ENCODE results near the gene ZMYM4. TPM values are rescaled to one million over a fixed set of nuclear protein-coding genes. Genes with fewer than 3 reads are reported as not detected.

The ZMYM4 gene
- total RNA-seq, 1 experiment from 2014 or later, result 60.3 TPM

DNA sequence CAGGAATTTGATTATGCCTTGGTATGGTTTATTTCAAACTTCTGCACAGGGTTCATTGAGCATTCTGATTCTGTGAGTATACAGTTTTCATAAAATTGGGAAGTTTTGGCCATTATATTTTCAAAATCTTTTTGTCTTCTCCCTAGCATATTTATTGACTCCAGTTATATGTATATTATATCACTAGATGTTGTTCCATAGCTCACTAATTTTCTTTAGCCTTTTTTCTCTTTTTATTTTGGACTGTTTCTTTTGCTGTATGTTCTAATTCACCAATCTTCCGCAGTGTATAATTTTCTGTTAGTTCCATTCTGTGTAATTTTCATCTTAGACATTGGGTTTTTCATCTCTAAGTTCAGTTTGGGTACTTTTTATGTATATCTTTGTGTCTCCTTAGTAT, 31.9 kb downstream of the ZMYM4 start (continued):
- TF ChIP-seq, protein P1, sequence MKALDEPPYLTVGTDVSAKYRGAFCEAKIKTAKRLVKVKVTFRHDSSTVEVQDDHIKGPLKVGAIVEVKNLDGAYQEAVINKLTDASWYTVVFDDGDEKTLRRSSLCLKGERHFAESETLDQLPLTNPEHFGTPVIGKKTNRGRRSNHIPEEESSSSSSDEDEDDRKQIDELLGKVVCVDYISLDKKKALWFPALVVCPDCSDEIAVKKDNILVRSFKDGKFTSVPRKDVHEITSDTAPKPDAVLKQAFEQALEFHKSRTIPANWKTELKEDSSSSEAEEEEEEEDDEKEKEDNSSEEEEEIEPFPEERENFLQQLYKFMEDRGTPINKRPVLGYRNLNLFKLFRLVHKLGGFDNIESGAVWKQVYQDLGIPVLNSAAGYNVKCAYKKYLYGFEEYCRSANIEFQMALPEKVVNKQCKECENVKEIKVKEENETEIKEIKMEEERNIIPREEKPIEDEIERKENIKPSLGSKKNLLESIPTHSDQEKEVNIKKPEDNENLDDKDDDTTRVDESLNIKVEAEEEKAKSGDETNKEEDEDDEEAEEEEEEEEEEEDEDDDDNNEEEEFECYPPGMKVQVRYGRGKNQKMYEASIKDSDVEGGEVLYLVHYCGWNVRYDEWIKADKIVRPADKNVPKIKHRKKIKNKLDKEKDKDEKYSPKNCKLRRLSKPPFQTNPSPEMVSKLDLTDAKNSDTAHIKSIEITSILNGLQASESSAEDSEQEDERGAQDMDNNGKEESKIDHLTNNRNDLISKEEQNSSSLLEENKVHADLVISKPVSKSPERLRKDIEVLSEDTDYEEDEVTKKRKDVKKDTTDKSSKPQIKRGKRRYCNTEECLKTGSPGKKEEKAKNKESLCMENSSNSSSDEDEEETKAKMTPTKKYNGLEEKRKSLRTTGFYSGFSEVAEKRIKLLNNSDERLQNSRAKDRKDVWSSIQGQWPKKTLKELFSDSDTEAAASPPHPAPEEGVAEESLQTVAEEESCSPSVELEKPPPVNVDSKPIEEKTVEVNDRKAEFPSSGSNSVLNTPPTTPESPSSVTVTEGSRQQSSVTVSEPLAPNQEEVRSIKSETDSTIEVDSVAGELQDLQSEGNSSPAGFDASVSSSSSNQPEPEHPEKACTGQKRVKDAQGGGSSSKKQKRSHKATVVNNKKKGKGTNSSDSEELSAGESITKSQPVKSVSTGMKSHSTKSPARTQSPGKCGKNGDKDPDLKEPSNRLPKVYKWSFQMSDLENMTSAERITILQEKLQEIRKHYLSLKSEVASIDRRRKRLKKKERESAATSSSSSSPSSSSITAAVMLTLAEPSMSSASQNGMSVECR (CRISPR knock-in tag; IDR thresholded peaks at IDR 0.05; ENCODE audit: borderline replicate concordance), result no peak
- TF ChIP-seq, protein P2, sequence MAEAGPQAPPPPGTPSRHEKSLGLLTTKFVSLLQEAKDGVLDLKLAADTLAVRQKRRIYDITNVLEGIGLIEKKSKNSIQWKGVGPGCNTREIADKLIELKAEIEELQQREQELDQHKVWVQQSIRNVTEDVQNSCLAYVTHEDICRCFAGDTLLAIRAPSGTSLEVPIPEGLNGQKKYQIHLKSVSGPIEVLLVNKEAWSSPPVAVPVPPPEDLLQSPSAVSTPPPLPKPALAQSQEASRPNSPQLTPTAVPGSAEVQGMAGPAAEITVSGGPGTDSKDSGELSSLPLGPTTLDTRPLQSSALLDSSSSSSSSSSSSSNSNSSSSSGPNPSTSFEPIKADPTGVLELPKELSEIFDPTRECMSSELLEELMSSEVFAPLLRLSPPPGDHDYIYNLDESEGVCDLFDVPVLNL (CRISPR knock-in tag; IDR thresholded peaks at IDR 0.05; ENCODE audit: borderline replicate concordance, low read depth), result no peak
- TF ChIP-seq NR3C1 (CRISPR knock-in tag; conservative IDR thresholded peaks at IDR 0.05; ENCODE audit: low read depth), result no peak
- TF ChIP-seq, protein P3, sequence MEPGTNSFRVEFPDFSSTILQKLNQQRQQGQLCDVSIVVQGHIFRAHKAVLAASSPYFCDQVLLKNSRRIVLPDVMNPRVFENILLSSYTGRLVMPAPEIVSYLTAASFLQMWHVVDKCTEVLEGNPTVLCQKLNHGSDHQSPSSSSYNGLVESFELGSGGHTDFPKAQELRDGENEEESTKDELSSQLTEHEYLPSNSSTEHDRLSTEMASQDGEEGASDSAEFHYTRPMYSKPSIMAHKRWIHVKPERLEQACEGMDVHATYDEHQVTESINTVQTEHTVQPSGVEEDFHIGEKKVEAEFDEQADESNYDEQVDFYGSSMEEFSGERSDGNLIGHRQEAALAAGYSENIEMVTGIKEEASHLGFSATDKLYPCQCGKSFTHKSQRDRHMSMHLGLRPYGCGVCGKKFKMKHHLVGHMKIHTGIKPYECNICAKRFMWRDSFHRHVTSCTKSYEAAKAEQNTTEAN (CRISPR knock-in tag; IDR thresholded peaks at IDR 0.05), result no peak
- TF ChIP-seq ESRRA (CRISPR knock-in tag; IDR thresholded peaks at IDR 0.05; ENCODE audit: borderline replicate concordance), result no peak
- TF ChIP-seq, protein P4, sequence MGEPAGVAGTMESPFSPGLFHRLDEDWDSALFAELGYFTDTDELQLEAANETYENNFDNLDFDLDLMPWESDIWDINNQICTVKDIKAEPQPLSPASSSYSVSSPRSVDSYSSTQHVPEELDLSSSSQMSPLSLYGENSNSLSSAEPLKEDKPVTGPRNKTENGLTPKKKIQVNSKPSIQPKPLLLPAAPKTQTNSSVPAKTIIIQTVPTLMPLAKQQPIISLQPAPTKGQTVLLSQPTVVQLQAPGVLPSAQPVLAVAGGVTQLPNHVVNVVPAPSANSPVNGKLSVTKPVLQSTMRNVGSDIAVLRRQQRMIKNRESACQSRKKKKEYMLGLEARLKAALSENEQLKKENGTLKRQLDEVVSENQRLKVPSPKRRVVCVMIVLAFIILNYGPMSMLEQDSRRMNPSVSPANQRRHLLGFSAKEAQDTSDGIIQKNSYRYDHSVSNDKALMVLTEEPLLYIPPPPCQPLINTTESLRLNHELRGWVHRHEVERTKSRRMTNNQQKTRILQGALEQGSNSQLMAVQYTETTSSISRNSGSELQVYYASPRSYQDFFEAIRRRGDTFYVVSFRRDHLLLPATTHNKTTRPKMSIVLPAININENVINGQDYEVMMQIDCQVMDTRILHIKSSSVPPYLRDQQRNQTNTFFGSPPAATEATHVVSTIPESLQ (CRISPR knock-in tag; IDR thresholded peaks at IDR 0.05), result no peak
- TF ChIP-seq ZNF219 (CRISPR knock-in tag; IDR thresholded peaks at IDR 0.05; ENCODE audit: borderline replicate concordance), result no peak
- no peak for TF ChIP-seq CREB1 (CRISPR knock-in tag; IDR thresholded peaks at IDR 0.05)
- TF ChIP-seq, protein P5, sequence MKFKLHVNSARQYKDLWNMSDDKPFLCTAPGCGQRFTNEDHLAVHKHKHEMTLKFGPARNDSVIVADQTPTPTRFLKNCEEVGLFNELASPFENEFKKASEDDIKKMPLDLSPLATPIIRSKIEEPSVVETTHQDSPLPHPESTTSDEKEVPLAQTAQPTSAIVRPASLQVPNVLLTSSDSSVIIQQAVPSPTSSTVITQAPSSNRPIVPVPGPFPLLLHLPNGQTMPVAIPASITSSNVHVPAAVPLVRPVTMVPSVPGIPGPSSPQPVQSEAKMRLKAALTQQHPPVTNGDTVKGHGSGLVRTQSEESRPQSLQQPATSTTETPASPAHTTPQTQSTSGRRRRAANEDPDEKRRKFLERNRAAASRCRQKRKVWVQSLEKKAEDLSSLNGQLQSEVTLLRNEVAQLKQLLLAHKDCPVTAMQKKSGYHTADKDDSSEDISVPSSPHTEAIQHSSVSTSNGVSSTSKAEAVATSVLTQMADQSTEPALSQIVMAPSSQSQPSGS (CRISPR knock-in tag; IDR thresholded peaks at IDR 0.05; ENCODE audit: borderline replicate concordance, low read depth), result no peak
- TF ChIP-seq RELA (CRISPR knock-in tag; IDR thresholded peaks at IDR 0.05; ENCODE audit: borderline replicate concordance), result no peak

DNA sequence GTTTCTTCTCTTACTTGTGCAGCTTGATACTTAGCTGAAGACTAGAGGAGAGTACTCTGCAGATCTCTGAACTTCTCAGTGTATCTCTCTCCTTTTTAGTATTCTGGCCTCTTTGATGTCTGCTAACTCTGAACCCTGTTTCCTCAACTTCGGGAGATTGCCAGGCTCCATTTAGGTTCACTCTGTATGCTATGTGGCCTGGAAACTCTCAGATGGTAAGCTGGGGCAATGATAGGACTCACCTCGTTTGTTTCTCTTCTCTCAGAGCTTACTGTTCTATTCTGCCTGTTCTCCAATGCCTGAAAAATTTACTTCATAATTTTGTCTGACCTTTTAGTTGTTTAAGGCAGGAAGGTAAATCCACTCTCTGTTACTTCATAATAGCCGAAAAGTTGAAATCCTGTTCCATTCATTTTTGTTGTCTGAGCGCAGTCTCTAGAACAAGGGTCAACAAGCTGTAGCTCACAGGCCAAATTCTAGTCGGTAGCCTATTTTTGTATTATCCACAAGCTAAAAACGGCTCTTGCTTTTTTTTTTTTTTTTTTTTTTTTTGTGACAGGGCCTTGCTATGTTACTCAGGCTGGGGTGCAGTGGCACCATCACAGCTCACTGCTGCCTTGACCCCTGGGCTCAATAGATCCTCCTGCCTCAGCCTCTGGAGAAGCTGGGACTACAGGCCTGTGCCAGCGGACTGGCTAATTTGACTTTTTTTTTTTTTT, 33.3 kb downstream of the ZMYM4 start:
- Mint-ChIP-seq H3K4me3 (no peak overlapping the region), H3K4me1 (peaks cover 15% of the 10 kb centered on the region), H3K9me3 (no peaks in the 10 kb centered on the region), H3K27me3 (ENCODE audit: low read depth) (no peaks in the 10 kb centered on the region), H3K36me3 (peaks cover 8% of the 10 kb centered on the region), H3K27ac (peak overlapping the region; percentile 67; the same call in 1 of the 2 replicates)
- CTCF ChIA-PET, result interaction anchor here (1.2 kb wide), 1 partner anchor 100 kb away, joined by 6 read pairs; no protein-coding TSS in a partner anchor
- no peak for DNase-seq (ENCODE audit: low spot score)
- no peak for ATAC-seq
- POLR2A ChIA-PET, result interaction anchor here (0.6 kb wide), 1 partner anchor 90 kb away, joined by 5 read pairs; no protein-coding TSS in a partner anchor
- no peak for TF ChIP-seq GABPB1 (CRISPR knock-in tag; IDR thresholded peaks at IDR 0.05)
- TF ChIP-seq ZNF671 (CRISPR knock-in tag; IDR thresholded peaks at IDR 0.05), result no peak
- TF ChIP-seq FOXJ3 (CRISPR knock-in tag; IDR thresholded peaks at IDR 0.05; ENCODE audit: borderline replicate concordance), result no peak
- no peak for TF ChIP-seq ETV6 (CRISPR knock-in tag; IDR thresholded peaks at IDR 0.05)
- no peak for TF ChIP-seq CREB1 (CRISPR knock-in tag; IDR thresholded peaks at IDR 0.05)
- TF ChIP-seq MYBL2 (CRISPR knock-in tag; IDR thresholded peaks at IDR 0.05), result no peak
- TF ChIP-seq, protein P6, sequence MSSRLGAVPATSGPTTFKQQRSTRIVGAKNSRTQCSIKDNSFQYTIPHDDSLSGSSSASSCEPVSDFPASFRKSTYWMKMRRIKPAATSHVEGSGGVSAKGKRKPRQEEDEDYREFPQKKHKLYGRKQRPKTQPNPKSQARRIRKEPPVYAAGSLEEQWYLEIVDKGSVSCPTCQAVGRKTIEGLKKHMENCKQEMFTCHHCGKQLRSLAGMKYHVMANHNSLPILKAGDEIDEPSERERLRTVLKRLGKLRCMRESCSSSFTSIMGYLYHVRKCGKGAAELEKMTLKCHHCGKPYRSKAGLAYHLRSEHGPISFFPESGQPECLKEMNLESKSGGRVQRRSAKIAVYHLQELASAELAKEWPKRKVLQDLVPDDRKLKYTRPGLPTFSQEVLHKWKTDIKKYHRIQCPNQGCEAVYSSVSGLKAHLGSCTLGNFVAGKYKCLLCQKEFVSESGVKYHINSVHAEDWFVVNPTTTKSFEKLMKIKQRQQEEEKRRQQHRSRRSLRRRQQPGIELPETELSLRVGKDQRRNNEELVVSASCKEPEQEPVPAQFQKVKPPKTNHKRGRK (CRISPR knock-in tag; IDR thresholded peaks at IDR 0.05; ENCODE audit: borderline replicate concordance), result no peak
- TF ChIP-seq RELA (CRISPR knock-in tag; IDR thresholded peaks at IDR 0.05; ENCODE audit: borderline replicate concordance), result no peak
- TF ChIP-seq ATF1 (CRISPR knock-in tag; IDR thresholded peaks at IDR 0.05), result no peak
- TF ChIP-seq SMAD4 (CRISPR knock-in tag; IDR thresholded peaks at IDR 0.05), result no peak
- TF ChIP-seq, protein P7, sequence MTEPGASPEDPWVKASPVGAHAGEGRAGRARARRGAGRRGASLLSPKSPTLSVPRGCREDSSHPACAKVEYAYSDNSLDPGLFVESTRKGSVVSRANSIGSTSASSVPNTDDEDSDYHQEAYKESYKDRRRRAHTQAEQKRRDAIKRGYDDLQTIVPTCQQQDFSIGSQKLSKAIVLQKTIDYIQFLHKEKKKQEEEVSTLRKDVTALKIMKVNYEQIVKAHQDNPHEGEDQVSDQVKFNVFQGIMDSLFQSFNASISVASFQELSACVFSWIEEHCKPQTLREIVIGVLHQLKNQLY (CRISPR knock-in tag; IDR thresholded peaks at IDR 0.05), result no peak
- TF ChIP-seq TCF7 (CRISPR knock-in tag; IDR thresholded peaks at IDR 0.05; ENCODE audit: low read depth), result no peak

Measured in WTC11 (cell line).